Fibroblast of villous mesenchyme (primary cell): Measurements from ENCODE around the gene FGF14. TPM values are rescaled to one million over a fixed set of nuclear protein-coding genes. Genes with fewer than 3 reads are reported as not detected.

Experiments used
- DNase-seq: peaks from one replicate; pipeline ENCODE4 v3.0.0-alpha.2; 2010; ENCODE audit warnings: low read depth
- H3K4me3 ChIP-seq: 2 replicates; pipeline ENCODE4 v1.5.1; 2011; ENCODE audit warnings: low read depth, mild to moderate bottlenecking, low read length
- total RNA-seq: library from RNA; depleted of rRNA; stranded (reverse); fragments of >200 nt; gene quantifications from 2 replicates; pipeline ENCODE4 v1.2.3, GENCODE V29; 2012
- TF ChIP-seq, protein P1 (sequence below): IDR thresholded peaks from 2 replicates; pipeline ENCODE4 v1.5.1; 2012; ENCODE audit warnings: low read depth, mild to moderate bottlenecking, low read length; ENCODE audit not compliant: insufficient read depth

The FGF14 gene
- total RNA-seq, 1 donor: under 0.01 TPM

- no peak overlapping the region for H3K4me3 ChIP-seq
- TF ChIP-seq, protein P1, sequence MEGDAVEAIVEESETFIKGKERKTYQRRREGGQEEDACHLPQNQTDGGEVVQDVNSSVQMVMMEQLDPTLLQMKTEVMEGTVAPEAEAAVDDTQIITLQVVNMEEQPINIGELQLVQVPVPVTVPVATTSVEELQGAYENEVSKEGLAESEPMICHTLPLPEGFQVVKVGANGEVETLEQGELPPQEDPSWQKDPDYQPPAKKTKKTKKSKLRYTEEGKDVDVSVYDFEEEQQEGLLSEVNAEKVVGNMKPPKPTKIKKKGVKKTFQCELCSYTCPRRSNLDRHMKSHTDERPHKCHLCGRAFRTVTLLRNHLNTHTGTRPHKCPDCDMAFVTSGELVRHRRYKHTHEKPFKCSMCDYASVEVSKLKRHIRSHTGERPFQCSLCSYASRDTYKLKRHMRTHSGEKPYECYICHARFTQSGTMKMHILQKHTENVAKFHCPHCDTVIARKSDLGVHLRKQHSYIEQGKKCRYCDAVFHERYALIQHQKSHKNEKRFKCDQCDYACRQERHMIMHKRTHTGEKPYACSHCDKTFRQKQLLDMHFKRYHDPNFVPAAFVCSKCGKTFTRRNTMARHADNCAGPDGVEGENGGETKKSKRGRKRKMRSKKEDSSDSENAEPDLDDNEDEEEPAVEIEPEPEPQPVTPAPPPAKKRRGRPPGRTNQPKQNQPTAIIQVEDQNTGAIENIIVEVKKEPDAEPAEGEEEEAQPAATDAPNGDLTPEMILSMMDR: no peak
- no peak for DNase-seq
Observed at GRCh38 chr13:102328909-102329308, 72.9 kb downstream of the FGF14 start.

- TF ChIP-seq, protein P1: no peak
- no peak overlapping the region for H3K4me3 ChIP-seq
- DNase-seq: no peak
Observed at GRCh38 chr13:102327119-102327617, 74.7 kb downstream of the FGF14 start.

DNA sequence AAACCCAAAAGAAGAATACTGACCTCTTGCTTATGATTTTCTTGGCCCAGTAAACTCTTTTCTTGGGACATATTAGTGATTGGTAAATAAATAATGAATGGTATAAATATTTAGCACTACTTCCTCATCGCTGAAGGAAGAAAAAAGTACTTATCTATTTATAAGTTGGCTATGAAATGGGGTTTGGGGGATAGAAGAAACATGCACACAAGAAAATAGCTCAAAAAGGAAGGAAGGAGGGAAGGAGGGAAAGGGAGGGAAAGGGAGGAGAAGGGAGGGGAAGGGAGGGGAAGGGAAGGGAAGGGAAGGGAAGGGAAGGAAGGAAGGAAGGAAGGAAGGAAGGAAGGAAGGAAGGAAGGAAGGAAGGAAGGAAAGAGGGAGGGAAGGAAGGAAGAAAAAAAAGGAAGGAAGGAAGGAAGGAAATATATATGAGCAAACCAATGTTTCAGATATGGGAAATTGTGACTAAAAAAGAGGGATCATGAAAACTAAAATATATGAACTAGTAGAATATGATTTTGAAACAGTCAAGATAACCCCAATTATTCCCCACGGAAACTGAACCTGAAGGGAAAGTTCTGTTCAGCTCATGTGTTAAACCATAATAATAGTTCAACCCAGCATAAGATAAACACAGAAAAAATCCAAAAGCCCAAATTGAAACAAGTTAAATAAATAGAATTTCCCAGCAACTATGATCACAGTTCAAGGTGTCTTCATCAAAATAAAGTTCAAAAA lies 75.3 kb downstream of the FGF14 start:
- no peak overlapping the region for H3K4me3 ChIP-seq
- TF ChIP-seq, protein P1: no peak
- no peak for DNase-seq

GRCh38 chr13:102325321-102325720 lies 76.5 kb downstream of the FGF14 start:
- TF ChIP-seq, protein P1: no peak
- no peak for DNase-seq

DNA sequence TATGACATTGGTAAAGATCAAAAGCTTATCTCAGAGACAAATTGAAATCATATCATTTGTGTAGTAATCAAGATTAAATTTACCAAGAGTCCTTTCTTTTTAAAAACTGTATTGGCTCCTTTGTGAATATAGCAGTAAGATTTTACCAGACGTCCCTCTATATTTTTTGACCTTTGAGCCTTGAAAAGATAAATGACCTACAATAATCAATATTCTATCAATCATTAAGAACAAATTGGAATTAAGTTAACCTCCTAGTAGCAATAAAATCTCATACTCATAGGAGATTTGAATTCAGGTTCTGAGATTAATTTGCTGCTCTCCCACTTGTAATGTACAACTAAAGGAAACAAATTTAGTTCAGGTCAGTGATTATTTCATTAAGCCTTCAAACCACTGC lies 78.3 kb downstream of the FGF14 start:
- TF ChIP-seq, protein P1: no peak

More at GRCh38 chr13:102325321-102325720, 76.5 kb downstream of the FGF14 start:
- H3K4me3 ChIP-seq: no peak overlapping the region

GRCh38 chr13:102323012-102323411 lies 78.8 kb downstream of the FGF14 start:
- no peak for DNase-seq
- H3K4me3 ChIP-seq: no peak overlapping the region
- TF ChIP-seq, protein P1: no peak

More for the DNA sequence above, 78.3 kb downstream of the FGF14 start:
- H3K4me3 ChIP-seq: no peak overlapping the region
- DNase-seq: no peak
